ENCODE measurements around the gene SLC9A8.

Gene SLC9A8

DNA sequence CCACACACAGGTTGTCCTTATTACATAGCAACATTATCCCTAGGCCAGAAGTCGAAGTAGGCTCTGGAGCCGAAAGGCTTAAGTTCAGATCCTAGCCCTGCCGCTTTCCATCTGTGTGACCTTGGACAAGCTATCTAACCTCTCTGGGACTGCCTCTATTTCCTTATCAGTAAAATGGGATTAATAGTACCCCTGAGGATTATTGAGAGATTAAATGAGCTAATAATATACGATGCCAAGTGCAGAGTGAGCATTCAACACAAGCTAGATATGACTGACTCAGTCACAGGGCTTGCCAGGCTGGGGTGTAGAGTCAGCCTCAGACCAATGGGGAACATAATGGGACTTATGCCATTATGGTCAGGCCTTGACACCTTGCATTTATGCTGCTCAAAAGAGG, 111.6 kb downstream of the SLC9A8 start:
- no peak for DNase-seq

DNA sequence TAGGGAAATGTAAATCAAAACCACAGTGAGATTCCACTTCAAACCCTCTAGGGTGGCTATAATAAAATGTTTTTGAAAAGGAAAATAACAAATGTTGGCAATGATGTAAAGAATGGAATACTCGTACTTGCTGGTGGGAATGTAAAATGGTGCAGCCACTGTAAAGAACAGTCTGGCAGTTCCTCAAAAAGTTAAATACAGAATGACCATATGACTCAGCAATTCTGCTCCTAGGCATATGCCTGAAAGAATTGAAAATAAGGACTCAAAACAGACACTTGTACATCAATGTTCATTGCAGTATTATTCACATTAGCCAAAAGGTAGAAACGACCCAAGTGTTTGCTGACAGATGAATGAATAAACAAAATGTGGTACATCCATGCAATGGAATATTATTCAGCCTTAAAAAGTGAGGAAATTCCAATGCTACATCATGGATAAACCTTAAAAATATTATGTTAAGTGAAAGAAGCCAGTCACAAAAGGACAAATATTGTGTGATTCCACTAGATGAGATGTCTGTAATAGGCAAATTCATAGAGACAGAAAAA, 113.3 kb downstream of the SLC9A8 start:
- no peak for DNase-seq

DNA sequence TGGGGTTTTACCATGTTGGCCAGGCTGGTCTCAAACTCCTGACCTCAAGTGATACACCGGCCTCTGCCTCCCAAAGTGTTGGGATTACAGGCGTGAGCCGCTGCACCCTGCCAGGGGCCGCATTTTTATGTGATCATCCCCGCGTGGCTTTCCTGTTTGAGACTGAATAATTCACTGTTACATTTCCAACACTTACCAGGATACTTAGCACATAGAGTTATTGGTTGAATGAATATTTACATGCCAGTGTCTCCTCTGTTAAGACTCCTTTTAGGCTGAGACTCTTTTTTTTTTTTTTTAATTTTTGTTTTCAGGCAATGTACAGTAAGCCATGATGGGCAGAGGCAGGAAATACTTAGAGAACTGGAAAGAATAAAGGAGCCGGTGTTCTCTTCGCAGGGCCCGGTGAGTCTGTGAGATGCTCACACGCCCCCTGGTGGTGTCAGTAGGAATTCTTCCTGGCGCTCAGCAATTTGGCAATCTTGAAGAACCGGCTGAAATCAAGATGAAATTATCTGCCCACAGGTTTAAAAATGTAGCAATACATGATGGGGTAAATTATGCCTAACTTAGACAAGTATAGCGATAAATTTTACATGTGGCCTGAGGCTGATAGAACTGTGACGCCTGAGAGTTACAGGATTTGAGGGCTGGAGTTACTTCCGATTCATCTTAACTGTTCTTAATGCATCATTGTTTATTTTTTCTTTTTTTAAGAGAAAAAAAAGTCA, 115.9 kb downstream of the SLC9A8 start:
- peak; percentile 67 for DNase-seq

DNA sequence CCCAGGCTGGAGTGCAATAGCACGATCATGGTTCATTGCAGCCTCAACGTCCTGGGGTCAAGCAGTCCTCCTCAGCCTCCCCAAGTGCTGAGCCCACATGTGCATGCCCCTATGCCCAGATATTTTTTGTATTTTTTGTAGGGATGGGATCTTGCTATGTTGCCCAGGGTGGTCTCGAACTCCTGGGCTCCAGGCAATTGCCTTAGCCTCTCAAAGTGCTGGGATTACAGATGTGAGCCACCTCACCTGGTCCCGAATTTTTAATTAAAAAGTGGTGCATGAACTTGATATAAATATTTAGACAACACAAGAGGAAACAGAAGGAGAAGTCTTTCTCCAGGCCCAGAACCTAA, 116.5 kb downstream of the SLC9A8 start:
- no peak for DNase-seq

DNA sequence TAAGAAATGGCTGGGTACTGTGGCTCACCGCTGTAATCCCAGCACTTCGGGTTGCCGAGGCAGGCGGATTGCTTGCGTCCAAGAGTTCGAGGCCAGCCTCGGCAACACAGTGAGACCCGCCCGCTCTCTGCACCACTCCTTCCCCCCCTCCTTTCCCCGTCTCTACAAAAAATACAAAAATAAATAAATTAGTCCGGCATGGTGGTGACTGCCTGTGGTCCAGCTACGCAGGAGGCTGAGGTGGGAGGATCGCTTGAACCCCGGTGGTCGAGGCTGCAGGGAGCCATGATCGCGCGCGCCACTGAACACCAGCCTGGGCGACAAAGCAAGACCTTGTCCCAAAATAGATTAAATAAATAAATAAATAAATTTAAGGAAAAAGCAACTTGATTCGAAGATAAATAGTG, 123.1 kb downstream of the SLC9A8 start:
- no peak for DNase-seq

DNA sequence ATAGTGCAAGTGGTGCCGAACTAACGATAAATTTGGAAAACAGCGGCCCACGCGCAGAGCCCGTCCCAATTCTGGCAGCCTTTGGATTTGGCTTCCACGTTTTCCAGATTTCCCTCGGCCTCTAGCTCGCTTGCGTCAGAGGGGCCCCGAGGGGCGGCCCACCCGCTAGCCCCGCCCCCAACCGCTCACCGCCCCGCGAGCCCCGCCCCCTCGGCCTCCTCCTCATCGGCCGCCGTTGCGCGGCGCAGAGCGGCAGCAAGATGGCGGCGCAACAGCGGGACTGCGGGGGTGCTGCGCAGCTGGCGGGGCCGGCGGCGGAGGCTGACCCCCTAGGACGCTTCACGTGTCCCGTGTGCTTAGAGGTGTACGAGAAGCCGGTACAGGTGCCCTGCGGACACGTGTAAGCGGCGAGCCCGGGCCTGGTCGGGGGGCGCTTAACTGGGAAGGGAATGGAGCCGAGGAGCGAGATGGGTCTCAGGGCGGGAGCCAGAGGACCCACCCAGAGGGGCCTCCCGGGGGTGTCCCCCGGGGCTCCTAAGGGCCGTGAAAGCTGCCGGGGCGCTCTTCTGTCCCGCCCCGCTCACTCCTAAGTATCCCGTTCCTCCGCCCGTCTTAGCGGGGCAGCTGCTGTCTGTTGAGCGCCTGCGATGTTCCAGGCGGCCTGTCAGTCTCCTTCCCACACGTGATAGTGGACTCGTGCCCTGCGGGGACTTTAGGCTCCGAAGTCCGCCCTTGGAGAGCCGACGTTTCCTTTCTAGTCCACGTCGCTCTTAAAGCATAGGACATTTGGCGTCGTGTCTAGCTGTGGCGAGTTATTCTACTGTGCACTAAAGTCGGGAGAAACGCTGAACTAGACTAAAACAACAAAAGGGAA, 123.8 kb downstream of the SLC9A8 start, which contains the start of gene RNF114:
Gene RNF114, plus strand, starts transcription at position 245 of the 874 bp plus-strand sequence. Its CDS starts 16 bp downstream, at position 261.
- DNase-seq, result peak; percentile 91

DNA sequence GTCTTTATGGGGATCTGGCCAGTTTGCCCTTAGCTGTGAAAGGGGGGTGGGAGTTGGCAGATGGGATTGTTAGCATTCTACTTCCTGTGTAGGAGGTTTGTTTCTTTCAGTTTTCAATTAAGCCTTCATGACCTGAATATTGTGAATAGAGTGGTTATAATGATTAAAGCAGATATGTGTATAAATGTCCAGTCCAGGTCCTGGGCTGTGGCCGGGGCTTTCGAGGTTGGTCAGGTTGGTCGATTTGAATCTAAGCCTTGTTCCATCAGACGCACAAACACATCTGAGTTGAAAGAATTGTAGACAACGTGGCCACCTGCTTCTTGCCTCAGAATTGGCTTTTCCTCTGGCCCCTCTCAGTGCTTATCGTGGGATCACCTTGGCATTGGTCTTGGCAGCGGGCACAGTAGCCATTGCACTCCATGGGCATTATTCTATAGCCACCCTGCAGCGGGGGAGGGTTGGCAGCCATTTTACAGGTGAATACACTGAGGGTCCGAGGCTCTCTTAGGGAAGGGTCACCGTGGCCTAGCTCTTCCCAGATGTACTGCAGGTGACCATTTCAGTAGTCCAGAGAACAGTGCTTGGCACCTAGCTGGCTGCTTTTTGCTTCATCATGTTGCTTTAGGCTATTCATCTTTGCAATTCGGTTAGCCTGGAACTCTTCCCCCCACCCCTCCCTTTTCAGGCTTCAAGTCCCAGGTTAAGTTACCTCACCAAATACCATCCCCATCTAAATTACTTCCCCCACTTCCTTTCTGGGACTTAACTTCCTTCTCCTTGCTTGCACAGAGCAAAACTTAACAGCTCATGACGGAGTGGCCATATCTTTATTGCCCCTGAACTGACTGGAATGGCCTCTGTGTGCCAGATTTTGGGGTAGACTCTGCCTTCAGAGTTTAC, 124.7 kb downstream of the SLC9A8 start:
- DNase-seq, result no peak

DNA sequence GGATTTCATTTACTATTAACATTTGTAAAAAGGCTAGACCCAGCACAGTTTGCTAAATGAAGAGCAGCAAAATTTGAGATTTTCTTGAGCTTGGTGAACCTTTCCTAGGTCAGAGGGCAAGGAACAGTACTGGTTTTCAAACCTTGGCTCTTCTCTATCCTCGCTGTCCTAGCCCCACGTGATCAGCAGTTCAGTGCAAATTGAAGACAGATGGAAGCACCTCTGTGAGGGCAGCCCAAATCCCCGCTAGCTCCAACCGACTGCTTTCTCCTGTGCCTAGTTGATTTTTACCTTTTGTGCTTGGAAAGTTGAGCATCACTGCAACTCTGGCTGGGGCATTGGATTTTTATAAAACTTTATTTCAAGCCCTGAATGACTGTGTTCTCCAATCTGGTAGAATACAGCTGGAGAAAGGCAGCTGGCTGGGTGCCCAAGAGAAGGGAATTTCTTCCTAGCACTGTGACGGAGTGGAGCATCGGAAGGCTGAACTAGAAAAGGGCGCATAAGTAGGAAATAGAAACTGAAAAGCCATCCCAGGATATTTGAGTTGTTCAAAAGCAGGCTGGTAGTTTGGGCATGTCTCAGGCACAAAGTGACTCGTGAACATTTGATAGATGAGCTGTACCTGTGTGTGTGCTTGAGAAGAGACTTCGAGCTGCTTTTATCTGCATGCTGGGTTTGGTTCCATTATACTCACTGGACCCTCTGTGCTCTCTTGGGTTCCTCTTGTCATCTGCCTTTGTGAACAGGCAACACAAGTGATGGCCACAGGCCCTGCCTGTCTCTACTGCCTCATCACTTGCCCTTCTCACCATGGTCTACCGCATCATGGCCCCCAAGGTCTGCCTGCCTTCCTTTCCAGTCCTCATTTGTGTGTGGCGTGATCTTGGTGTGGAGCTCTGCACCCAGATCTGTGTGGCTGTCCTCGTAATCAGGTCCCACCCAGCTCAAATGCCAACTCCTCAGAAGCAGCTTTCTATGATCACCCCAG, 125.8 kb downstream of the SLC9A8 start:
- no peak for DNase-seq

DNA sequence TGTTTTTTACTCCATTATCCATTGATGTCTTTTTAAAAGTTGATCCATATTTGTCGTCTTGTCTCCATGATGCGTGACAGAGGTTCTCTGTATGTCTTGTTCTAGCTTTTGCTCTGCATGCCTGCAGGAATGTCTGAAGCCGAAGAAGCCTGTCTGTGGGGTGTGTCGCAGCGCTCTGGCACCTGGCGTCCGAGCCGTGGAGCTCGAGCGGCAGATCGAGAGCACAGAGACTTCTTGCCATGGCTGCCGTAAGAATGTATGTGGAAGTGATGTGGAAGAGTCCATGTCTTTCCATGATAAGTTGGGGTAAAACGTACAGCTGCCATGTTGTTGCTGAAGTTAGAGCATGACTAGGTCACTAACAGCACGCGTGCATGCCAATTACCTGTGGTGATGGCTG, 128.8 kb downstream of the SLC9A8 start:
- DNase-seq, result no peak
